Osteoblast (primary cell): Measurements from ENCODE around the gene PLA2G6. TPM values are rescaled to one million over a fixed set of nuclear protein-coding genes. Genes with fewer than 3 reads are reported as not detected.
A peak's percentile ranks its signal among the peaks of the same experiment; 100 is the strongest.

ENCODE experiments used
- DNase-seq: peaks from one replicate; pipeline ENCODE4 v3.0.0; 2011; ENCODE audit warnings: low spot score, mixed read lengths; ENCODE audit not compliant: insufficient read length; ENCODE audit errors: missing footprints
- H2AFZ ChIP-seq: 2 replicates; pipeline ENCODE4 v1.6.0; 2011; ENCODE audit warnings: mild to moderate bottlenecking, low read length
- H3K27ac ChIP-seq: 2 replicates; pipeline ENCODE4 v1.5.1; 2011; ENCODE audit warnings: mild to moderate bottlenecking, low read depth, low read length, moderate library complexity
- H3K27me3 ChIP-seq: 2 replicates; pipeline ENCODE4 v1.6.0; 2012; ENCODE audit warnings: mild to moderate bottlenecking, control low read depth, inconsistent platforms, low read length, moderate library complexity; ENCODE audit not compliant: insufficient read depth
- H3K36me3 ChIP-seq: 2 replicates; pipeline ENCODE4 v1.5.1; 2011; ENCODE audit warnings: mild to moderate bottlenecking, low read length, control low read depth, moderate library complexity; ENCODE audit not compliant: insufficient read depth
- H3K4me1 ChIP-seq: 2 replicates; pipeline ENCODE4 v1.5.1; 2011; ENCODE audit warnings: mild to moderate bottlenecking, low read length, control low read depth, moderate library complexity; ENCODE audit not compliant: insufficient read depth
- H3K4me2 ChIP-seq: 2 replicates; pipeline ENCODE4 v1.6.0; 2011; ENCODE audit warnings: mild to moderate bottlenecking, low read length; ENCODE audit not compliant: insufficient read depth
- H3K4me3 ChIP-seq: fragments of 200-600 bp; sonication (generic); 3 replicates; pipeline ENCODE4 v1.5.1; 2012; ENCODE audit warnings: mild to moderate bottlenecking, low read length, inconsistent platforms; ENCODE audit not compliant: insufficient read depth
- H3K79me2 ChIP-seq: 2 replicates; pipeline ENCODE4 v1.6.0; 2012; ENCODE audit warnings: mild to moderate bottlenecking, low read length, control low read depth, inconsistent platforms; ENCODE audit not compliant: insufficient read depth
- H3K9me3 ChIP-seq: 2 replicates; pipeline ENCODE4 v1.5.1; 2011; ENCODE audit warnings: low read depth, low read length, control low read depth
- H4K20me1 ChIP-seq: 2 replicates; pipeline ENCODE4 v1.6.0; 2012; ENCODE audit warnings: mild to moderate bottlenecking, low read length, control low read depth; ENCODE audit not compliant: insufficient read depth
- total RNA-seq: library from RNA; depleted of rRNA; stranded (reverse); fragments of >200 nt; gene quantifications from 2 replicates; pipeline ENCODE4 v1.2.3, GENCODE V29; 2012
- TF ChIP-seq, protein P1 (sequence below): IDR thresholded peaks from 2 replicates; pipeline ENCODE4 v1.5.1; 2011; ENCODE audit warnings: mild to moderate bottlenecking, low read depth, low read length, moderate library complexity; ENCODE audit errors: extremely low read depth

The PLA2G6 gene
- total RNA-seq, 1 donor, result 12.3 TPM

DNA sequence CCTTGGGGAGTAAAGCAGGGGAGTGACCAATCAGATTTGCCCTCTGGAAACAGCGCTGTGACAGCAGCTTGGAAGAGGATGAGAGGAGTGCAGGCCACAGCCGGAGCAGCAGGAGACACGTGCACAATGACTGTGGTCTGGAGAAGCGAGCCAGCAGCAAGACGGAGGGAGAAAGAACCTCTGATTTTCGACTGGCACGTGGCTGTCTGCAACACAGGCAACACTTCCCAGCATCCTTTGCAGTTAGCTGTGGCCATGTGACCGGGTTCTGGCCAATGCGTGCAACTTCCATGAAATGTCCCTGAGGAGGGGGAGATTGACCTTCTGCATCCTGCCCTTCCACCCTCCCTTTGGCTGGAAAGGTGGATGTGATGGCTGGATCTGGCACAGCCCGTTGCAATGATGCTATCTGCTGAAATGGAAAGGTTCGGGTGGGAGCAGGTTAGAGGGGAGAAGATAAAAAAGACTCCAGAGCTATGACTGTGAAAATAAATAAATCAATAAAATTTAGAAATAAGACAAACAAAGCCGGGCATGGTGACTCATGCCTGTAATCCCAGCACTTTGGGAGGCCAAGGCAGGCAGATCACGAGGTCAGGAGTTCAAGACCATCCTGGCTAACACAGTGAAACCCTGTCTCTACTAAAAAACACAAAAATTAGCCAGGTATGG lies 15.6 kb downstream of the PLA2G6 start:
- no peak for DNase-seq
- no peaks in the 10 kb centered on the region for H3K9me3 ChIP-seq
- no peaks in the 10 kb centered on the region for H4K20me1 ChIP-seq
- no peaks in the 10 kb centered on the region for H3K27me3 ChIP-seq
- no peak overlapping the region for H3K4me3 ChIP-seq
- TF ChIP-seq, protein P1, sequence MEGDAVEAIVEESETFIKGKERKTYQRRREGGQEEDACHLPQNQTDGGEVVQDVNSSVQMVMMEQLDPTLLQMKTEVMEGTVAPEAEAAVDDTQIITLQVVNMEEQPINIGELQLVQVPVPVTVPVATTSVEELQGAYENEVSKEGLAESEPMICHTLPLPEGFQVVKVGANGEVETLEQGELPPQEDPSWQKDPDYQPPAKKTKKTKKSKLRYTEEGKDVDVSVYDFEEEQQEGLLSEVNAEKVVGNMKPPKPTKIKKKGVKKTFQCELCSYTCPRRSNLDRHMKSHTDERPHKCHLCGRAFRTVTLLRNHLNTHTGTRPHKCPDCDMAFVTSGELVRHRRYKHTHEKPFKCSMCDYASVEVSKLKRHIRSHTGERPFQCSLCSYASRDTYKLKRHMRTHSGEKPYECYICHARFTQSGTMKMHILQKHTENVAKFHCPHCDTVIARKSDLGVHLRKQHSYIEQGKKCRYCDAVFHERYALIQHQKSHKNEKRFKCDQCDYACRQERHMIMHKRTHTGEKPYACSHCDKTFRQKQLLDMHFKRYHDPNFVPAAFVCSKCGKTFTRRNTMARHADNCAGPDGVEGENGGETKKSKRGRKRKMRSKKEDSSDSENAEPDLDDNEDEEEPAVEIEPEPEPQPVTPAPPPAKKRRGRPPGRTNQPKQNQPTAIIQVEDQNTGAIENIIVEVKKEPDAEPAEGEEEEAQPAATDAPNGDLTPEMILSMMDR, result no peak
- H2AFZ ChIP-seq, result peak overlapping the region; percentile 70
- H3K79me2 ChIP-seq, result no peaks in the 10 kb centered on the region
- no peaks in the 10 kb centered on the region for H3K36me3 ChIP-seq
- peaks cover 13% of the 10 kb centered on the region for H3K4me1 ChIP-seq
- H3K4me2 ChIP-seq, result no peak overlapping the region
- no peak overlapping the region for H3K27ac ChIP-seq

DNA sequence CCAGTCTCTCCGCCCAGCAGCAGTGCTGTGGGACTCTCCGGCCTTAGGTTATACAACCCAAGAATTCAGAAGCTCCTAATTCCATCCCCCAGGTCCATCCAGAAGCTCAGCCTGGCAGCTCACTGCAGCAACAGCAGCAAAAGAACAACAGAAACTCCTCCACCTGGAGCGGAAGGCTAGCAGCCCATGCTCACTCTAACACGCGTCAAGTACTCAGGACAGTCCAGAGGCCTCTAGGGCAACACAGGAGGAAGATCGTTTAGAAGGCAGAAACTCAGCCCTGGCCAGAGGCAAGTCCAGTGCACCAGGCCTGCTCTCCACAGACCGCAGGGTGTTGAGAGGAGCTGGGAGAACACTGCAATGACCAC lies 17.1 kb downstream of the PLA2G6 start:
- no peaks in the 10 kb centered on the region for H3K9me3 ChIP-seq
- no peak overlapping the region for H3K4me3 ChIP-seq
- no peak overlapping the region for H3K27ac ChIP-seq
- TF ChIP-seq, protein P1, result no peak
- peaks cover 13% of the 10 kb centered on the region for H3K4me1 ChIP-seq
- no peak overlapping the region for H2AFZ ChIP-seq
- no peaks in the 10 kb centered on the region for H4K20me1 ChIP-seq
- no peak for DNase-seq
- H3K36me3 ChIP-seq, result no peaks in the 10 kb centered on the region
- no peak overlapping the region for H3K4me2 ChIP-seq
- no peaks in the 10 kb centered on the region for H3K79me2 ChIP-seq
- no peaks in the 10 kb centered on the region for H3K27me3 ChIP-seq

DNA sequence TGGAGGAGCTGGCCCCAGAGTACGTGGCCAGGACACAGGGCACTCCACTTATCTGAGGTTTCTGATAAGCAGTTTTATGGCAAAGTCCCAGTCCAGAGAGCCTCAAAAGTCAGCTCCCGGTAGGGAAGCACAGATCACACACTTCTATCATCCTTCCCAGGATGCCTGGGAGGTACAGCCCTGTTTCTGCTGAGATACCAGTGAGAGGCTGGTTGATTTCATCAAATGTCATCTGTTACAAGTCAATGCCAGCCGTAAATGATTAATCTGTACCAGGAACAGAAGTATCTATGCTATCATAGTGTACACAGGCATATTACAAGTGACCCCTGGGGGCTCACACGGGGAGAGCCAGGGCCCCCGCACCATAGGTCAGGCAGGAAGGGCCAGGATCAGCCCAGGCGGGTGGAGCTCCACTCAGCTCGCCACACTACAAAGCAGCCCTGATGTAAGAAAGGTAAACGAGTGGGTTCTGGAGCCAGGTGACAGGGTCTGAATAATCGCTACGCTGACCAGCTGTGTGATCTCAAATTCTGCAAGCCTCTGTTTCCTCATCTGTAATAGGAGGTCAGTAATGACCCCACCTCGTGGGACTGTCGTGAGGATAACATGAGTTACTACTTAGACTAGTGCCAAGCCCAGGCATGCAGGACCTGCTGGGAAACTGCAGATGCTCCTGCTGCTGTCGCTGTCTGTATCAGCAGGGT lies 17.6 kb downstream of the PLA2G6 start:
- TF ChIP-seq, protein P1, result no peak
- peak; percentile 58 for DNase-seq
- Histone ChIP-seq H4K20me1 (no peaks in the 10 kb centered on the region), H3K9me3 (no peaks in the 10 kb centered on the region), H3K4me2 (no peak overlapping the region), H3K36me3 (no peaks in the 10 kb centered on the region), H3K27ac (no peak overlapping the region), H2AFZ (no peak overlapping the region), H3K4me3 (no peak overlapping the region), H3K4me1 (peaks cover 13% of the 10 kb centered on the region), H3K27me3 (no peaks in the 10 kb centered on the region), H3K79me2 (no peaks in the 10 kb centered on the region)
